PC-9 (cell line): ENCODE data around the gene EDEM2.

ENCODE experiments used
- CTCF ChIP-seq: fragments of 200-600 bp; sonication (generic); conservative IDR thresholded peaks from 2 replicates; pipeline ENCODE4 v1.6.1; 2017; ENCODE audit warnings: mixed run types, antibody characterized with exemption, mild to moderate bottlenecking, moderate library complexity
- EZH2 ChIP-seq: fragments of 200-600 bp; sonication (generic); IDR thresholded peaks from 2 replicates; pipeline ENCODE4 v1.8.0; 2017; ENCODE audit warnings: antibody characterized with exemption, low read depth

DNA sequence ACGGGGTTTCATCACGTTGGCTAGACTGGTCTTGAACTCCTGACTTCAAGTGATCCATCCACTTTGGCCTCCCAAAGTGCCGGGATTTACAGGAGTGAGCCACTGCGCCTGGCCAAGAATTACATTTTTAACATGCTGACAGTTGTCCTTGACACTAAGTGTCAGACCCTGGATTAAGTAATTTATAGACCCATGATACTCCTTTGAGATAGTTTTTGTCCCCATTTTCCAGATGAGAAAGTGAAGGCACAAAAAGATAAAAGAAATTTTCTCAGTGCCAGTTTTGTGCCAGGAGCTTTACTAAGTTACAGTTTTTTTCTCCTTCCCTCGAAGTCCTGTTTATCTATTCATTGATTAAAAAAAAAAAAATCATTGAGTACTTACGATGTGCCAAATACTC is 9.8 kb upstream of the EDEM2 start:
- TF ChIP-seq EZH2 (no peak), CTCF (no peak)
